NCI-H2107 treated with DMSO at 0.1 percent for 48 hours (cell line): ENCODE results near the gene CTBP2.
"Not testable (repeated sequence)": the region's sequence is repeated elsewhere in the genome, so short reads cannot be mapped to it uniquely, and the experiment has no call there.

Experiments used
- DNase-seq: peaks from one replicate; lab custom pipeline; 2025; ENCODE audit not compliant: unreplicated experiment; lab: John Stamatoyannopoulos, UW

Gene CTBP2

GRCh38 chr10:124999433-125000365, 160.7 kb downstream of the CTBP2 start:
- no peak for DNase-seq

GRCh38 chr10:124998624-124999291, 161.6 kb downstream of the CTBP2 start:
- DNase-seq: no peak

- no peak for DNase-seq
Observed at GRCh38 chr10:124997771-124998623, 162.4 kb downstream of the CTBP2 start.

- no peak for DNase-seq
Observed at GRCh38 chr10:124997306-124997705, 163.1 kb downstream of the CTBP2 start.

- DNase-seq: no peak
Observed at GRCh38 chr10:124996854-124997215, 163.5 kb downstream of the CTBP2 start.

- no peak for DNase-seq
Observed at GRCh38 chr10:124996127-124996853, 164.1 kb downstream of the CTBP2 start.

- DNase-seq: no peak
Observed at GRCh38 chr10:124995605-124996004, 164.8 kb downstream of the CTBP2 start.

GRCh38 chr10:124994573-124995473, 165.5 kb downstream of the CTBP2 start:
- DNase-seq: no peak

- DNase-seq: no peak
Observed at GRCh38 chr10:124993736-124994451, 166.5 kb downstream of the CTBP2 start.

- no peak for DNase-seq
Observed at GRCh38 chr10:124993345-124993708, 167.0 kb downstream of the CTBP2 start.

- peak; percentile 20 for DNase-seq
Observed at GRCh38 chr10:124992462-124993344, 167.7 kb downstream of the CTBP2 start.

GRCh38 chr10:124991835-124992234, 168.5 kb downstream of the CTBP2 start:
- DNase-seq: no peak

- DNase-seq: no peak
Observed at GRCh38 chr10:124990671-124991625, 169.4 kb downstream of the CTBP2 start.

- no peak for DNase-seq
Observed at GRCh38 chr10:124989526-124989925, 170.8 kb downstream of the CTBP2 start.

- DNase-seq: not testable (repeated sequence)
Observed at GRCh38 chr10:124988753-124989152, 171.6 kb downstream of the CTBP2 start.

GRCh38 chr10:124987788-124988187, 172.6 kb downstream of the CTBP2 start:
- no peak for DNase-seq

- DNase-seq: no peak
Observed at GRCh38 chr10:124985162-124985561, 175.2 kb downstream of the CTBP2 start.
